Hepatocyte (in vitro differentiated cells): Measurements from ENCODE around the gene ERICH2. TPM values are rescaled to one million over a fixed set of nuclear protein-coding genes. Genes with fewer than 3 reads are reported as not detected.
A peak's percentile ranks its signal among the peaks of the same experiment; 100 is the strongest.

Experiments
- DNase-seq: peaks from one replicate; pipeline ENCODE4 v3.0.0-alpha.2; 2016; ENCODE audit warnings: low spot score
- H2AFZ ChIP-seq: fragments of 200-600 bp; sonication (generic); 2 replicates; pipeline ENCODE4 v1.6.0; 2016; ENCODE audit warnings: antibody characterized with exemption, mild to moderate bottlenecking
- H3K27ac ChIP-seq: fragments of 200-600 bp; sonication (generic); 2 replicates; pipeline ENCODE4 v1.5.1; 2016; ENCODE audit warnings: mild to moderate bottlenecking
- H3K27me3 ChIP-seq: fragments of 200-600 bp; sonication (generic); 2 replicates; pipeline ENCODE4 v1.6.1; 2016
- H3K36me3 ChIP-seq: fragments of 200-600 bp; sonication (generic); replicated peaks from 2 replicates; pipeline ENCODE4 v1.5.1; 2016; ENCODE audit warnings: low read depth; ENCODE audit not compliant: insufficient read depth
- H3K4me1 ChIP-seq: fragments of 200-600 bp; sonication (generic); 2 replicates; pipeline ENCODE4 v1.5.1; 2016; ENCODE audit warnings: mild to moderate bottlenecking, moderate library complexity; ENCODE audit not compliant: insufficient read depth
- H3K4me2 ChIP-seq: fragments of 200-600 bp; sonication (generic); 2 replicates; pipeline ENCODE4 v1.6.0; 2016
- H3K4me3 ChIP-seq: fragments of 200-600 bp; sonication (generic); 2 replicates; pipeline ENCODE4 v1.5.1; 2016; ENCODE audit warnings: mild to moderate bottlenecking
- H3K79me2 ChIP-seq: fragments of 200-600 bp; sonication (generic); 2 replicates; pipeline ENCODE4 v1.6.0; 2017; ENCODE audit warnings: mild to moderate bottlenecking
- H3K9me2 ChIP-seq: fragments of 200-600 bp; sonication (generic); replicated peaks from 2 replicates; pipeline ENCODE4 v1.6.0; 2017; ENCODE audit warnings: mild to moderate bottlenecking; ENCODE audit not compliant: insufficient read depth
- H3K9me3 ChIP-seq: fragments of 200-600 bp; sonication (generic); 2 replicates; pipeline ENCODE4 v1.5.1; 2016; ENCODE audit warnings: low read depth, mild to moderate bottlenecking
- H4K20me1 ChIP-seq: fragments of 200-600 bp; sonication (generic); 2 replicates; pipeline ENCODE4 v1.6.0; 2016; ENCODE audit warnings: mild to moderate bottlenecking; ENCODE audit not compliant: insufficient read depth, poor library complexity, severe bottlenecking
- EZH2 ChIP-seq: fragments of 200-600 bp; sonication (generic); IDR thresholded peaks from 2 replicates; pipeline ENCODE4 v1.6.1; 2016; ENCODE audit warnings: antibody characterized with exemption, mild to moderate bottlenecking, borderline replicate concordance
- EZH2phosphoT487 ChIP-seq: fragments of 200-600 bp; sonication (generic); IDR thresholded peaks from one replicate; pipeline ENCODE4 v1.6.1; 2018; ENCODE audit warnings: antibody characterized with exemption, mild to moderate bottlenecking, low read depth, moderate library complexity; ENCODE audit not compliant: unreplicated experiment, severe bottlenecking
- WGBS: methylation state at CpG from one replicate; pipeline ENCODE4 v1.1.6; 2016; ENCODE audit warnings: low lambda C conversion rate; ENCODE audit errors: missing lambda C conversion rate; 5-methylcytosine and 5-hydroxymethylcytosine counted together
- polyA plus RNA-seq: library from polyadenylated mRNA; unstranded; fragments of >200 nt; fragmentation: Nextera tagmentation; extraction: Ambion mirVana; gene quantifications from 2 replicates; pipeline ENCODE4 v1.2.1, GENCODE V29; 2016
- total RNA-seq: library from RNA; depleted of rRNA; stranded (reverse); fragments of >200 nt; gene quantifications from 2 replicates; pipeline ENCODE4 v1.2.3, GENCODE V29; 2014
- TF ChIP-seq, protein P1 (sequence below): fragments of 200-600 bp; sonication (generic); IDR thresholded peaks from 2 replicates; pipeline ENCODE4 v1.5.1; 2016; ENCODE audit warnings: antibody characterized with exemption, mild to moderate bottlenecking; ENCODE audit not compliant: poor library complexity

ERICH2 gene
- total and polyA plus RNA-seq, 2 experiments from 2014 or later = 1.9 TPM; not detected in 1

GRCh38 chr2:170820757-170821530, 50.8 kb downstream of the ERICH2 start:
- peaks cover 92% of the 10 kb centered on the region for H3K27me3 ChIP-seq
- no peak overlapping the region for H3K4me3 ChIP-seq
- no peaks in the 10 kb centered on the region for H4K20me1 ChIP-seq
- no peaks in the 10 kb centered on the region for H3K9me3 ChIP-seq
- H3K36me3 ChIP-seq = no peaks in the 10 kb centered on the region
- H3K79me2 ChIP-seq = no peaks in the 10 kb centered on the region
- no peak overlapping the region for H2AFZ ChIP-seq
- WGBS = 15% methylated on average over 18 of the region's 18 CpGs
- H3K4me2 ChIP-seq = peak overlapping the region; percentile 82
- H3K9me2 ChIP-seq = no peaks in the 10 kb centered on the region
- H3K4me1 ChIP-seq = peaks cover 52% of the 10 kb centered on the region
- H3K27ac ChIP-seq = no peak overlapping the region
- peak; percentile 29 for TF ChIP-seq EZH2phosphoT487
- TF ChIP-seq, protein P1, sequence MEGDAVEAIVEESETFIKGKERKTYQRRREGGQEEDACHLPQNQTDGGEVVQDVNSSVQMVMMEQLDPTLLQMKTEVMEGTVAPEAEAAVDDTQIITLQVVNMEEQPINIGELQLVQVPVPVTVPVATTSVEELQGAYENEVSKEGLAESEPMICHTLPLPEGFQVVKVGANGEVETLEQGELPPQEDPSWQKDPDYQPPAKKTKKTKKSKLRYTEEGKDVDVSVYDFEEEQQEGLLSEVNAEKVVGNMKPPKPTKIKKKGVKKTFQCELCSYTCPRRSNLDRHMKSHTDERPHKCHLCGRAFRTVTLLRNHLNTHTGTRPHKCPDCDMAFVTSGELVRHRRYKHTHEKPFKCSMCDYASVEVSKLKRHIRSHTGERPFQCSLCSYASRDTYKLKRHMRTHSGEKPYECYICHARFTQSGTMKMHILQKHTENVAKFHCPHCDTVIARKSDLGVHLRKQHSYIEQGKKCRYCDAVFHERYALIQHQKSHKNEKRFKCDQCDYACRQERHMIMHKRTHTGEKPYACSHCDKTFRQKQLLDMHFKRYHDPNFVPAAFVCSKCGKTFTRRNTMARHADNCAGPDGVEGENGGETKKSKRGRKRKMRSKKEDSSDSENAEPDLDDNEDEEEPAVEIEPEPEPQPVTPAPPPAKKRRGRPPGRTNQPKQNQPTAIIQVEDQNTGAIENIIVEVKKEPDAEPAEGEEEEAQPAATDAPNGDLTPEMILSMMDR = no peak
- DNase-seq = no peak

- Histone ChIP-seq H3K27ac (no peak overlapping the region), H3K9me2 (no peaks in the 10 kb centered on the region), H3K4me2 (peak overlapping the region; percentile 82), H3K4me1 (peaks cover 46% of the 10 kb centered on the region), H3K79me2 (no peaks in the 10 kb centered on the region), H4K20me1 (no peaks in the 10 kb centered on the region), H3K4me3 (no peak overlapping the region), H3K36me3 (no peaks in the 10 kb centered on the region), H3K27me3 (peaks cover 95% of the 10 kb centered on the region), H3K9me3 (no peaks in the 10 kb centered on the region), H2AFZ (no peak overlapping the region)
- DNase-seq = no peak
- TF ChIP-seq, protein P1 = no peak
- TF ChIP-seq EZH2 (no peak), EZH2phosphoT487 (peak; percentile 69)
- WGBS = 27% methylated on average over 39 of the region's 40 CpGs
Measured at GRCh38 chr2:170821531-170822289, 51.5 kb downstream of the ERICH2 start.

DNA sequence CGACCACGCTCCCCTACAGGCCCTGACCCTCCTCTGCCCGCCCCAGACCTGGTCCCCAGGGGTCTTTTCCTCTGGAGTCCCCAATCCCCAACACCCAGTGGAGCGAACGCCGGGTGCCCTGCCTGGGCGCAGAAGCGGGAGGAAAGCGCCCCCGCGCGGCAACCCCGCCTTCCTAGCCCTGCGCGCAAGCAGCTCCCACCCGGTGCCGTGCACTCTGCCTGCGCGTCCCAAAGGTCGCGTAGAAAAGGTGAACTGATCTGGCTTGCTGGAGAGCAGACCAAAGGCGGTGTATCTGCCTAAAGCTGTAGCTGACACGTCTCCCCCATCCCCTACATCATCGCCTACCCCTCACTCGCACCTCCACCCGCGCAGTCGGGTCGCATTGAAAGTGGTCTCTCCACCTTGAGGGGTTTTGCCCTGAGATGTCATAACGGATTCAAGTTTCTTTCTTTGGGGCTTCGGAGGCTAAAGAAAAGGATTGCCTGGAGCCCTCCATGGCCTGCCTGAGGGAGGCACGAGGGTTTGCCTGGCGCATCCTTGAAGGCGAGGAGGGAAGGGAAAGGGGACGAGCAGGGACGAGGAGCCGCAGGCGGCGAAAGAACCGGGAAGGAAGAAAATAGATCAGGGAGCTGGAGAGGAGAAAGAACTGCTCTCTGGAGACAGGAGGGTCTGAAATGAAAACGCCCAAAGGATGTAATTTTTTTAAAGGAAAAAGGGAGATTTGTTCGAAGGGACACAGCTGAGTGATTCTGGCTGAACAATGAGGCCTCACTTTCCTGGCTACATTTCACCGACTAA, 52.3 kb downstream of the ERICH2 start:
- no peaks in the 10 kb centered on the region for H3K79me2 ChIP-seq
- DNase-seq = no peak
- H3K9me2 ChIP-seq = no peaks in the 10 kb centered on the region
- peak; percentile 99 for TF ChIP-seq EZH2
- TF ChIP-seq EZH2phosphoT487 = peak; percentile 80
- TF ChIP-seq, protein P1 = peak; percentile 20
- WGBS = 14% methylated on average over 40 of the region's 43 CpGs
- no peak overlapping the region for H3K27ac ChIP-seq
- H3K9me3 ChIP-seq = no peaks in the 10 kb centered on the region
- H3K4me3 ChIP-seq = no peak overlapping the region
- H3K36me3 ChIP-seq = no peaks in the 10 kb centered on the region
- H2AFZ ChIP-seq = no peak overlapping the region
- H3K4me2 ChIP-seq = peak overlapping the region; percentile 82
- H3K4me1 ChIP-seq = peaks cover 38% of the 10 kb centered on the region
- no peaks in the 10 kb centered on the region for H4K20me1 ChIP-seq
- peaks cover 99% of the 10 kb centered on the region for H3K27me3 ChIP-seq
